Measurements from ENCODE around the gene SLC5A5. TPM values are rescaled to one million over a fixed set of nuclear protein-coding genes. Genes with fewer than 3 reads are reported as not detected.

The SLC5A5 gene
- total RNA-seq, 1 donor from 2014 or later: not detected

Other genes starting within 250 kb of the SLC5A5 start
- gene UNC13A, start 183.6 kb upstream of the SLC5A5 start, total RNA-seq: 0.05 TPM in 1 of 2 replicates, not detected in the other
- gene MAP1S, start 152.5 kb upstream of the SLC5A5 start, total RNA-seq: 18.1 and 43.3 TPM in 2 replicates
- 0.80 and 3.3 TPM in 2 replicates for gene FCHO1, start 120.5 kb upstream of the SLC5A5 start, total RNA-seq
- 0.80 and 6.8 TPM in 2 replicates for gene B3GNT3, start 76.8 kb upstream of the SLC5A5 start, total RNA-seq
- gene INSL3, start 50.4 kb upstream of the SLC5A5 start, total RNA-seq: not detected in 2 replicates
- 2.3 and 3.7 TPM in 2 replicates for gene JAK3, start 24.0 kb upstream of the SLC5A5 start, total RNA-seq
- gene RPL18A, start 12.0 kb upstream of the SLC5A5 start, total RNA-seq: 517 and 1,457 TPM in 2 replicates
- 25.0 and 55.6 TPM in 2 replicates for gene CCDC124, start 61.1 kb downstream of the SLC5A5 start, total RNA-seq
- gene KCNN1, start 95.2 kb downstream of the SLC5A5 start, total RNA-seq: 0.30 TPM in 1 of 2 replicates, not detected in the other
- 14.9 and 18.6 TPM in 2 replicates for gene ARRDC2, start 136.2 kb downstream of the SLC5A5 start, total RNA-seq
- gene IL12RB1, start 215.0 kb downstream of the SLC5A5 start, total RNA-seq: not detected in 2 replicates
- gene MAST3, start 225.8 kb downstream of the SLC5A5 start, total RNA-seq: 0.35 and 5.7 TPM in 2 replicates

Measured in renal cortical epithelial cell (primary cell).